GM19468 (cell line): ENCODE results near the gene TSSC4.

Experiments used
- ATAC-seq: cut with Tn5 transposase; IDR thresholded peaks from one replicate; pipeline ENCODE4 v1.9.1; 2021; ENCODE audit warnings: mild to moderate bottlenecking, moderate library complexity, moderate number of reproducible peaks; ENCODE audit not compliant: unreplicated experiment; ENCODE audit errors: extremely low read depth

TSSC4 gene

DNA sequence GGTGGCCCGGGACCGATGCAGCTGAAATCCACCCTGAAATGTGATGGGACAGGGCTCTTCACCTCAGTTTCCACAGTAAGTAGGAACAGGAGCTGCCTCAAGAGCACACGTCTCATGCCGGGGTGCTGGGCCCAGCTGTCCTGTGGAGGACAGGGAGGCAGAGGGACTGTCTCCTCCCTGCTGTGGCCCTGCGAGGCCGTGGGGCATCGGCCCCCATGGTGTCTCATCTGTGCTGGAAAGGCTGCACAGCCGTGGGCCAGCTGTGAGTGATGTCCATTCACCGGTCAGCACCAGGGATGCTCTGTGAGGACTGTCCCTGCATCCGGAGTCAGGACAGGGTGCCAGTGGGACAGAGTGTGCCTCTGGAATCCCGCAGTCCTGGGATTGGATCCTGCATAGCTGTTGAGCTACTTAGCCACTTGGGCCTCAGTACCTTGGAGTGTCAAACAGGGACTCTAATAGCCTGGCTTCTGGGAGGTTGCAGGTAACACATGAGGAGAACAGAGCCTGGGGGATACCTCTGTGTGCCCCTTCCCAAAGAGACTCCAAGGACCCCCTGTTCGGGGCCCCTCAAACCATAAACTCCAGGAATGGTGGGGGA is 27.3 kb downstream of the TSSC4 start:
- no peak for ATAC-seq

DNA sequence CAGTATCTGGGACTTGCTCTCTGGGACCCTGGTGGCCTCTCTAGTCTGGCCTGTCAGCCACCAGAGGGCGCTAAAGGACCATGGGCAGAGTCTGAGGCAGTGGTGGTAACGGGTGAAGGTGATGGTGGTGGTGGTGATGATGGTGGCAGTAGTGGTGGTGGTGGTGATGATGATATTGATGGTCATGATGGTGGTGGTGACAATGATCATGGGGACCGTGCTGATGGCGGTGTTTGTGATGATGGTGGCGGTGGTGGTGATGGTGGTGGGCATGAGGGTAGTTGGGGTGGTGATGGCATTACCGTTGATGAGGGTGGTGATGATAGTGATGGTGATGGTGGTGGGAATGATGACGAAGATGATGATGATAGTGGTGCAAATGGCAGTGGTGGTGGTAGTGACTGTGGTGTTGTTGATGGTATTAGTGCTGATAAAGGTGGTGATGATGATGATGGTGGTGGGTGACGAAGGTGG is 27.8 kb downstream of the TSSC4 start:
- no peak for ATAC-seq

DNA sequence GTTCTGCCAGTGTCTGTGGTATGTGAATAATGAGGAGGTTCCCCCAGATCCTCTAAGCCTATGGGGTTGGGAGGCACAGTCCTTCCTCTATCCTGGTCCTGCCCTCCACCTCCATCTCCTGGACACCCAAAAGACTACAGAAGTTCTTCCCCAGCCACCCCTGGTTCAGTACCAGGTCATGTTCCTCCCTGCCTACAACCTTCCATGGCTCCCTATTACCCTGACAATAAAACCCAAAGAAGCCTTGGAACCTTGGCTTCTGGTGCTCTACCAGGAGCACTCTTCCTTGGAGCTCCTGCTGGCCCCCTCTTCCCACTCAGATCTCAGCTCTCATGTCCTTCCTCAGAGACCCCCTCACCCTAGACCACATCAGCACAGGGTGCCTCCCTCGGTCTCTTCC is 30.8 kb downstream of the TSSC4 start:
- no peak for ATAC-seq

DNA sequence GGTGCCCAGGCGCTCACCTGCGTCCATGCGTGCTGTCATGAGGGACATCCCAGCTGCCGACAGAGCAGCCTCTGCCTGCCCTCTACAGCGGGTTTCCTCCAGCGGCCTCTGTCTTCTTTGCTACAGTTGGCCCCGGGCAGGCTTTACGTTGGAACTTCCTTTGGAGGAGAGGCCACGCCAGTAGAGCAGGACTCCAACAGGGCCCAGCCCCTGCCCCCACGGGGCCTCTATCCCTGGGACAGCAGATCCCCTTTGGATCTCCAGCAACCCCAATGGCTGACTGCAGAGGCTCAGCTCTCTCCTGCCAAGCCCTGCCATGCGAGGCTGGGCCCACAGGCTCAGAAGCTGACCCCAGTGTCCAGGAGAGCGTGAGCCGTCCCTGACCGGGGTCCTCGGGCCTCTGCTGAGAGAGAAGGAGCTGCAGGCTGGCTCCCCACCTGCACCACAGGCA is 31.6 kb downstream of the TSSC4 start:
- no peak for ATAC-seq

DNA sequence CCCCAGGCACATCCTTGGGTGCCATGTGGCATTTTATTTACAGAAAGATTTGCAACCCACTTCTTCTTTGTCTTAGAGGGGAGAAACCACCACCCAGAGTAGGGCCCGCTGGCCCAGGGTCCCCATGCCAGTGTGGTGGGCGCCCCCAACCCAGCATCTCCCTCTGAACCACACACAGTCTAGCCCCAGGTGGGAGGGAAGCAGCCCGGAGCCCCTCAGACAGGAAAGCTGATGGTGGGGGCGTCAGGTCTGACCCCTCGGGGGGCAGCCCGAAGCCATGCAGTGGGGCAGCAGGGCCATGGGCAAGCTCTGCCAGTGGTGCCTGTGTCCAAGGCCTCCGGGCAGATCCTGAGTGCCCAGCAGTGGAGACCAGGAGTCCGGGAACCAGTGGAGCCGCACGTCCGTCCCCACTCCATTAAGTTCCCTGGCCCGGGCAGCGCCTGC is 32.1 kb downstream of the TSSC4 start:
- ATAC-seq, result no peak

DNA sequence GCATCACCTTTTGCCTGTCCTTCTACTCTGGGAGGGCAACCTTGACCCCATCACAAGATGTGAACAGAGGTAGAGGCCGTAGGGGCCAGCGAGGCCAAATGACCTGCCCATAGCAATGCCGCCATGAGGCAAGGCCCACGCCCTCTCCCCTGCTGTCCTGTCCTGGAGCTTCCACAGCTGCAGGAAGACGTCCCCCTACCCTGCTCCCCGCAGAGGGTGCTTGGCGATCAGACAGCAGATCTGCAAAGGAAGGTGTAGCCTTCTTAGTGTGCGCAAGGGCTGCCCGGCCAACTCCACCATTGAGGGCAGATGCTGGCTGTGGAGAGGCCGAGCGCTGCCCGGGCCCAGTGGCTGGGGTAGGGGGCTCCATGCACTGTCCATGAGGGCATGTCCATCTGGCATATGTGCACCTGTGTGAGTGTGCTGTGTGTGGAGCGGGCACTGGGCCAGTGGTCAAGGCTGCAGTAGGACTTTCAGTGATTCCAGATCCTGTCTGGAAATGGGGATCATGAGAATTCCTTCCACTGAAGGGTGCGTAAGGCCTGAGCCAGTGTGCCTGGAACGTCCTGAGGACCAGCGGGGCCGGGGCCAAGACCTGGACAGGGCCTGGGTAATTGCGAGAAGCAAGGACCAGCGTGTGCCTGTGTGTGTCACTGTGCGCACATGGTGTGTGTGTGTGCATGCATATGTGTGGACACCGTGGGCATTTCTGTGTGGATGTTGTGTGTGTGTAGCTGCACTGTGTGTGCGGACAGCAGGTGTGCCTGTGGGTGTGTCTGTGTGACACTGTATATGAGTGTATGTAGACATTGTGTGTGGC is 32.8 kb downstream of the TSSC4 start:
- ATAC-seq, result no peak

DNA sequence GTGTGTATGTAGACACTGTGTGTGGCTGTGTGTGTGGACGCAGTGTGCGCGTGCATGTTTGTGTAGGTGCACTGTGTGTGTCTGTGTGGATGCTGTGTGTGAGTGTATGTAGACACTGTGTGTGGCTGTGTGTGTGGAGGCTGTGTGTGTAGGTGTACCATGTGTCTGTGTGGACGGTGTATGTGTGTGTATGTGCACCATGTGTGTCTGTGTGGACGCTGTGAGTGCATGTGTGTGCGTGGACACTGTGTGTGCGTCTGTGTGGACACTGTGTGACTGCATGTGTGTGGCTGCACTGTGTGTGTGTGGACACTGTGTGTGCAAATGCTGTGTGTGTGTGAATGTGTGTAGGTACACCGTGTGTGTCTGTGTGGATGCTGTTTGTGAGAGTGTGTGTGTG is 33.5 kb downstream of the TSSC4 start:
- ATAC-seq, result no peak

DNA sequence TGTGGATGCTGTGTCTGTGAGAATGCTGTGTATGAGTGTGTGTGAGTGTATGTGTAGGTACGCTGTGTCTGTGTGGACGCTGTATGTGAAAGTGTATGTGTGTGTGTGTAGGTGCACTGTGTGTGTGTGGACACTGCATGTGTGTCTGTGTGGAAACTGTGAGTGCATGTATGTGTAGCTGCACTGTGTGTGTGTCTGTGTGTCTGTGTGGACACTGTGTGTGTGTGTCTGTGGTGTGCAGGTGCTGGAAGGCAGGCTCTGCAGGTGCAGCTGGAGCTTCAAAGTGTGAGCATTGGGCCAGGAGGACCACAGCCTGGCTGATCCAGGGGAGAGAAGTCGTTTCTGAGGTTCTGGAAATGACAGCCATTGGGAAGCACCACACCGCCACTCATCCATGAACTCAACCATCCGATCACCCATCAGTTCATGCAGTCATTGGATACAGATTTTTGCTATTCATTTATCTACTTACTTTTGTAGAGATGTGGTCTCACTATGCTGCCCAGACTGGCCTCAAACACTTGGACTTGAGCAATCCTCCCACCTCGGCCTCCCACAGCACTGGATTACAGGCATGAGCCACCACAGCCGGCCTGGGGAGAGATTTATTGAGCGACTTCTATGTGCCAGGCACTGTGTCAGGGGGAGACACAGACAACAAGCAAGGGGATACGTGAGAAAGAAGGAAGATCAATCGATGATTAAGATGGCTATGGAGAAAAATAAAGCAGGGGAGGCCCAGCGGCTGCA is 34.1 kb downstream of the TSSC4 start:
- no peak for ATAC-seq

DNA sequence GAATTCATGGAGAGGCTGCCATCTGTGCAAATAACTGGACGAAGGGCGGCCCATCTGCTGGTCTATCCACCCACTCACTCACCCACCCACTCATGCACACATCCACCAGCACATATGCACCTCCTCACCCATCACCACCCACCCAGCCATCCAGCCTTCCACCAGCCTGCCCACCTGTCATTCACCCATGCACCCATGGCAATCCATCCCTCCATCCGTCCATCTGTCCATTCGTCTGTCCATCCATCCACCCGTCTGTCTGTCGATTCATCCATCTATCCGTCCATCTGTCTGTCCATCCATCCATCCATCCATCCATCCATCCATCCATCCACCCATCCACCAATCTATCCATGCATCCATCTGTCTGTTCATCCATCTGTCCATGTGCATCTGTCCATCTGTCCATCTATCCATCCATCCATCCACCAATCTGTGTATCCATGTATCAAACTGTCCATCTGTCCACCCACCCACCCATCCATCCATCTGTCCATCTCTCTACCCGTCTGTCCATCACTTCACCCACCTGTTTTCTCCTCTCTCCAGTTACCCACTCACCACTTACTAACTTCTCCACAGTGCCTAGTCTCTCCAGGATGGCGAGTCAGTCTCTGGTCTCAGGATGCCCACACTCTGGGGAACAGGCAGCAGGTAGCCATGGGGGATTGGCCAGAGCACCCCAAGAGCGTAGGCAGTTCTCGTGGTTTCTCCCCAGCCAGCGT is 34.9 kb downstream of the TSSC4 start:
- no peak for ATAC-seq

DNA sequence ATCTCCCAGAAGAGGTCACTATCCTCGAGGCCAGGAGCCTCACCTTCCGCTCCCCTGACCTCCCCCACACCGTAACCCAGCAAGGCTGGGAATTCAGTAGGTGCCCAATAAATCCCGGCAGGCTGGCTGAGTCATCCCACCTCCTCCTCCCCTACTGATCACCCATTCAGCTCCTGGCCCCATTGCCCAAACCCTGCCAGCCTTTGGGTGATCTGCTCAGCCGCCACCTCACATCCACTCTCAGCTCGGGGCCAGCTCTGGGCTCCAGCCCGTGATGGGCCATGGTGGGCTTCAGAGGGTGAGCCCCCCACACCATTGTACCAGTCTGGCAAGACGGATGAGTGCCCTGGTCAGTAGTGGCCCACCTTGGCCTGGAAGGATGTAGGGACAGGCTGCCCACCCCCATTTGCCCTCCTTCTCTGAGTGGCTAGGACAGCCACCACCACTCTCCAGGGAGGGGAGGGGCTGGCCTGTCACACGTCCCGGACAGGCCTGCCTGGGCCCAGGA is 35.5 kb downstream of the TSSC4 start:
- ATAC-seq, result no peak

DNA sequence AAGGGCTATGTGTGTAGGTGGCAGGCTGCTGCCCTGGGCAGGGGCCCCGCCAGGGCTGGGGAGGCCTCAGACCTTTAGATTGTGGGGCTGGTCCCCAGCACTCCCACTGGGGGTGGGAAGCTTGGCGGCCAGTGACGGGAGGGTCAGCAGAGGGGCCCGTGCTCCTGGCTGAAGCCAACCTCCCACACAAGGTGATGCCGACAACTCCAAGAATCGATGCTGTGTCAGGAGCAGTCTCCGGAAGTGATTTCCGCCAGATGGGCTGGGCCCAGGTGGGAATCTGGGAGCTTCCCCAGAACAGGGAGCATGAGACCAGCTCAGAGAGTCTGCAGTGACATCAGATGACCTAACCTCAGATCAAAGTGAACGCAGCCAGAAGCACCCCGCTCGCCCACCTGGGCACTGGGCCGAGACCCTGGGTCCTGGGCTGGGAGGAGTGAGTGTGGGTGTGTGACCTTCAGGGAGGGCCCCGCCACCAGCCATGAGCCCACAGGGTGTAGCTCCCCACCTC is 36.0 kb downstream of the TSSC4 start:
- ATAC-seq, result no peak

DNA sequence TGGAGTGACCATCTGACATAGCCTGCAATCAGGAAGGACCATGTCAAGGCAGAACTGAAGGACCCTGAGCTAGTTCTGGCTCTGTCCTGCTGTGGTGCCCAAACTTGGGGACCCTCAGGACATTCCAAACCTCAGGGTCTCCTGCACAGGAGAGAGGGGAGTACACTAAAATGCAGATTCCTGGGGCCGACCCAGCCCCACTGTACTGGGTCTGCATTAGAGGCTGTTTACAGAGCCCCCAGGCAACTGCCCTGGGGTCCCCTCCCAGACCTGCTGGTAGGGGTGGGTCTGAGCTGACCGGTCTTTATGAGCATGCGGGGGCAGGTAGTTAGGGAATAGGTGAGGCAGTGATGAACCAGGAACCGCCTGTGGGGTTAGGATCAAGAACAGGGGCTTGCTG is 37.0 kb downstream of the TSSC4 start:
- ATAC-seq, result no peak

DNA sequence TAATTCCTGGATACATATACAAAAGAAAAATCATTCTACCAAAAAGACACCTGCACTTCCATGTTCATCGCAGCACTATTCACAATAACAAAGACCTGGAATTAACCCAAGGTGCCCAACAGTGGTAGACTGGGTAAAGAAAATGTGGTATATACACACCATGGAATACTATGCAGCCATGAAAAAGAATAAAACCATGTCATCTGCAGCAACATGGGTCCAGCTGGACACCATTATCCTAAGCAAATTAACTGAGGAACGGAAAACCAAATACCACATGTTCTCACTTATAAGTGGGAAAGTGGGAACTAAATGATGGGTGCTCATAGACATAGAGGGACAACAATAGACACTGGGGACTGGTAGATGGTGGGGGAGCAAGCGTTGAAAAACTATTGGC is 39.3 kb downstream of the TSSC4 start:
- ATAC-seq, result no peak

DNA sequence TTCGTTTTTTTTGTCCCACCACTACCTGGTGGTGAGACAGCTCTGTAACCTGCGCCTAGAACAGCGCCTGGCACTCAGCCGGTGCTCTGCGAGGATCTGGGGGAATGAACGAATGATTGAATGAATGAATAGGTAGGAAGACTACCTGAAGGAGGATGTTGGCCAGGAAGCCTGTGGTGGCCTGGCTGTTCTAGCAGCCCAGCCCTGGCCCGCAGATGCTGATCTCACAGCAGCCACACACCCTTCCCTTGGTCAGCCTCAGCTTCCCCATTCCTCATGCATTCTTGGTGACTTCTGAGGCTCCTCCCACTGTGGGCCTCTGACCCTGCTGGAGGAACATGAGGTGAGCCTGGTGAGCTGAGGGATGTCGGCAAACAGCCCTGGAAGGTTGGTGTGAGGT is 40.1 kb downstream of the TSSC4 start:
- ATAC-seq, result no peak

DNA sequence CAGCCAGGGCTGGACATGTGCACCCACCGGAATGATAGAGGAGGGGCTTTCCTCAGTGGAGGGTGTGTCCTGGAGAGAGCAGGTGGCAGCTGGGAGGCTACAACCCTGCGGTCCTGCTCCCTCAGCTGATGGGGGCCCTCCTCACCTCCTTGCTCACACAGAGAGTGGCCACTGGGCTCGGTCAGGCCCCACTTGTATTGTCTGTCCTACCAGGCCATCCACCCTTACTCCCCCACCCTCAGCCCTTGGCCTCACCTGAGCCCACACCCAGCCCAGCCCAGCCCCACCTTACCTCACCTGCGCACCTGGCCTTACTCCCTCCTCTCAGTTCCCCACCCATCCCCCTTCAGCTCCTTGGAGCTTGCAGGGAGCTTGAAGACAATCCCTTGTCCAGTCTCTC is 40.6 kb downstream of the TSSC4 start:
- ATAC-seq, result no peak

DNA sequence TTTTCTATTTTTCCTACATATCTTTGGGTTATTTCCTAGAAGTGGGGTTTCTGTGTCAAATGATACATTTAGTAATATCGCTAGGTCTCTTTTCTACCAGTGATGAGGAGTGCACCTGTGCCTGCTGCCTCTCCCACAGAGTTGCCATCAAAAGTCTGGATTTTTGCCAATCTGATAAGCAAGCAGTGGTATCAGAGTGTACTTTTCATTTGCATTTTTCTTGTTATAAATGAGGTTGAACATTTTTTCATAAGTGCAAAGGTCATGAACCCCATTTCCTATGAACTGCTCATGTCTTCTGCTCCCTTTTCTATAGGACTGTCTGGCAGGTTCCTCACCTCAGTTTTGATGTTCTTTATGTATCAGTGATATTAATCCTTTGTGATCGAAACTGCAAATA is 42.0 kb downstream of the TSSC4 start:
- ATAC-seq, result no peak

DNA sequence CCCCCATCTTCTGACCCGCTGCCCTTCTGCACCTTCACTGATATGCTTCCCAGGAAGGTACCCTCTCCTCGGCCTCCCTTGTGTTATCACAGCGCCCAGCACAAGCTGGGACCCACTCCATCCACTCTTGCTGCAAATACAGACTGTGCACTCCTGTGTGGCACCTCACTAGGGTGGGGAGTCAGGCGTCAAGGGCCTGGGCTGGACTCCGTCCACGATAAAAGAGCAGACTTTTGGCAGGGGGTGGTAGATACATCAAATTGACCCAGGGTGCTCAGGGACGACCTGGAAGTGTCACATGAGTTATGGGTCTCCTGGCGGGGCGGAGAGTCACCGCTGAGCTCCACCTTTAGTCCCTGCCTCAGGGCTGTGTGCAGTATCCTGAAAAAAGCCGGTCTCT is 42.9 kb downstream of the TSSC4 start:
- no peak for ATAC-seq

DNA sequence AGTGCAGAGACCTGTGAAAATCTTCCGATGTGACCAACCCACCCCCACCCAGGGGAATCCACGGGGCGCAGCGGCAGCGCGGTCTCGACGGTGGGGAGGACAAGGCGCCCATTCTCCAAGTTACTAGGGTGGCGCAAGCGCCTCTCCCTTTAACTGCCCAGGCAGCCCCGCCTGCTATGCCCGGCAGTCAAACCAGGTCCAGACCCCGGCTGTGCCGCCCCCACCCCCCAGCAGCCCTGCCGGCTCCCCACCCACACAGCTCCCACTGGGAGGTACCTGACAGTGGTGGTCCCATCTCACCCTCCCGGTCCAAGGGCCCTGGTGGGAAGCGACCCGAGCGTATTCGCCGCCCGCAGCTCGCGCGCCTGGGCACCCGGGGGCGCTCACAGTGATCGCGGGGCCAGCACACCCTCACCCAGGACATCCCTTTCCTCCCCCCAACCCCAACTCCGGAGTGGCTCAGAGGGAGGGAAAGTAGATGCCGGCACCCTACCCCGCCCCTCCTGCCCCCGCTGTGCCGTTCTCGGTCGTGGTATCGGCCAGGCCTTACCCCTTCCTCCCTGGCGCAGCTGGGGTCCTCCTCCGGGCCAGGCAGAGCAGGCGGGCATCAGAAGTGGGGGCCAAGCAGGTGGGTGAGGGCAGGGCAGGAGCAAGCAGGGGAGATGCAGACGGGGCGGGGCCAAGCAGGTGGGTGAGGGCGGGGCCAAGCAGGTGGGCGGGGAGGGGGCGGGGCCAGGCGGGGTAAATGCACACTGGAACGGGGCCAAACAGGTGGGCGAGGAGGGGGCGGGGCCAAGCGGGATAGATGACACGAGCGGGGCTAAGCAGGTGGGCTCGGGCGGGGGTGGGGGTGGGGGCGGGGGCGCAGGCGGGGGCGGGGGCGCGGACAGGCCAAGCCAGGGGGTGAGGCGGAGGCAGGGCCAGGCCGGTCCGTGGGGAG is 43.6 kb downstream of the TSSC4 start, which contains the start of gene TRPM5:
TRPM5 (minus strand) TSS at position 634 of the 940 bp plus-strand sequence. CDS start 21,478 bp downstream, outside the sequence.
- no peak for ATAC-seq
